Measurements from ENCODE around the gene ZFP92.

DNA sequence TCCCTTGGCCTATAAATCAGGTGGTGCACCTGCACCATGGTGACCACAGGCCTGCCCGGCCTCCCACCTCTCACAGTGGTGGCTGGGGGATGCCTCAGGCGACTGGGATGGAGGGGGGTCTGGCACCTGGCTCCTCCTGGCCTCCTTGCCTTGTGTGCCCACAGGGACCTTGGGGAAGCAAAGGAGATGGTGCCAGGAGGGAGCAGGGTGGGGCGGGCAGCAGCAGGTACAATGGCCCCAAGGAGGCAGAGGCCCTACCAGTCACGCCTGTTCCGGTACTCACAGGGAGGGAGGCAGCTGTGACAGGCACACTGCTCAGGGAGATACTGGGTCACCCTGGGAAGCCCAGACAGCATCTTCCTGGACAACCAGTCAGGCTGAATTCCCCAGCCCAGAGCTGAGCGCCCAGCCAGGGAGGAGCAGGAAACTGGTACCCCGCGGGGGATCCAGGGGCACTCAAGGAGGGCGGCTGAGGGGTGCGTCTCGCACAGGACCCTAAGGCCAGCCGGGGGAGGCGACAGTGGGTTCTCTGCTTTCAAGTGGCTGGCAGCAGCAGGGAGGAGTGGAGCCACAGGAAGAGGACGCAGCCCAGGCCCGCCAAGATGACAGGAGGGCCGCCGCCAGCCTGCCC, 35.8 kb downstream of the ZFP92 start:
- TF ChIP-seq, protein P1, sequence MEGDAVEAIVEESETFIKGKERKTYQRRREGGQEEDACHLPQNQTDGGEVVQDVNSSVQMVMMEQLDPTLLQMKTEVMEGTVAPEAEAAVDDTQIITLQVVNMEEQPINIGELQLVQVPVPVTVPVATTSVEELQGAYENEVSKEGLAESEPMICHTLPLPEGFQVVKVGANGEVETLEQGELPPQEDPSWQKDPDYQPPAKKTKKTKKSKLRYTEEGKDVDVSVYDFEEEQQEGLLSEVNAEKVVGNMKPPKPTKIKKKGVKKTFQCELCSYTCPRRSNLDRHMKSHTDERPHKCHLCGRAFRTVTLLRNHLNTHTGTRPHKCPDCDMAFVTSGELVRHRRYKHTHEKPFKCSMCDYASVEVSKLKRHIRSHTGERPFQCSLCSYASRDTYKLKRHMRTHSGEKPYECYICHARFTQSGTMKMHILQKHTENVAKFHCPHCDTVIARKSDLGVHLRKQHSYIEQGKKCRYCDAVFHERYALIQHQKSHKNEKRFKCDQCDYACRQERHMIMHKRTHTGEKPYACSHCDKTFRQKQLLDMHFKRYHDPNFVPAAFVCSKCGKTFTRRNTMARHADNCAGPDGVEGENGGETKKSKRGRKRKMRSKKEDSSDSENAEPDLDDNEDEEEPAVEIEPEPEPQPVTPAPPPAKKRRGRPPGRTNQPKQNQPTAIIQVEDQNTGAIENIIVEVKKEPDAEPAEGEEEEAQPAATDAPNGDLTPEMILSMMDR (IDR thresholded peaks at IDR 0.05; ENCODE audit: insufficient read depth, low read length, poor library complexity, severe bottlenecking): no peak
- no peak for TF ChIP-seq EZH2phosphoT487 (conservative IDR thresholded peaks at IDR 0.05; ENCODE audit: low read length)

Data from SU-DHL-6 (cell line).